ENCODE data around the gene AKAP13.

DNA sequence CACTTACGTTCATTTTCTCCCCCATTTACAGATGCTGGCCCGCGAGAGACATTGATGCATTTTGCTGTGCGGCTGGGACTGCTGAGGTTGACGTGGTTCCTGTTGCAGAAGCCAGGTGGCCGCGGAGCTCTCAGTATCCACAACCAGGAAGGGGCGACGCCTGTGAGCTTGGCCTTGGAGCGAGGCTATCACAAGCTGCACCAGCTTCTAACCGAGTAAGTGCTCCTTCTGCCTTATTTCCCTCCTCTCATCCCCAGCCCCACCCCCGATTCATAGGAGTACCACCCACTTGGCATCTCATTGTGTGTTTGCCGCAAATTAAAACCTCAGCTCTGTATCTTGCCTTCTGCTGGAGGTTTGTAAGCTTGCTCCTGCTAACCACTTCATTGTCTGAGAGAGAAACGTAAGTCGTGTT, 163.3 kb downstream of the AKAP13 start:
- TF ChIP-seq, protein P1, sequence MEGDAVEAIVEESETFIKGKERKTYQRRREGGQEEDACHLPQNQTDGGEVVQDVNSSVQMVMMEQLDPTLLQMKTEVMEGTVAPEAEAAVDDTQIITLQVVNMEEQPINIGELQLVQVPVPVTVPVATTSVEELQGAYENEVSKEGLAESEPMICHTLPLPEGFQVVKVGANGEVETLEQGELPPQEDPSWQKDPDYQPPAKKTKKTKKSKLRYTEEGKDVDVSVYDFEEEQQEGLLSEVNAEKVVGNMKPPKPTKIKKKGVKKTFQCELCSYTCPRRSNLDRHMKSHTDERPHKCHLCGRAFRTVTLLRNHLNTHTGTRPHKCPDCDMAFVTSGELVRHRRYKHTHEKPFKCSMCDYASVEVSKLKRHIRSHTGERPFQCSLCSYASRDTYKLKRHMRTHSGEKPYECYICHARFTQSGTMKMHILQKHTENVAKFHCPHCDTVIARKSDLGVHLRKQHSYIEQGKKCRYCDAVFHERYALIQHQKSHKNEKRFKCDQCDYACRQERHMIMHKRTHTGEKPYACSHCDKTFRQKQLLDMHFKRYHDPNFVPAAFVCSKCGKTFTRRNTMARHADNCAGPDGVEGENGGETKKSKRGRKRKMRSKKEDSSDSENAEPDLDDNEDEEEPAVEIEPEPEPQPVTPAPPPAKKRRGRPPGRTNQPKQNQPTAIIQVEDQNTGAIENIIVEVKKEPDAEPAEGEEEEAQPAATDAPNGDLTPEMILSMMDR (IDR thresholded peaks at IDR 0.05), result peak in 1 of 3 experiments; percentile 20
- no peak for TF ChIP-seq POLR2A (IDR thresholded peaks at IDR 0.05)

All from testis (tissue), 2 donors.